Measurements from ENCODE around the gene SMAD3. TPM values are rescaled to one million over a fixed set of nuclear protein-coding genes. Genes with fewer than 3 reads are reported as not detected.

The SMAD3 gene
- total RNA-seq, 1 experiment from 2014 or later, result 89.2 TPM

DNA sequence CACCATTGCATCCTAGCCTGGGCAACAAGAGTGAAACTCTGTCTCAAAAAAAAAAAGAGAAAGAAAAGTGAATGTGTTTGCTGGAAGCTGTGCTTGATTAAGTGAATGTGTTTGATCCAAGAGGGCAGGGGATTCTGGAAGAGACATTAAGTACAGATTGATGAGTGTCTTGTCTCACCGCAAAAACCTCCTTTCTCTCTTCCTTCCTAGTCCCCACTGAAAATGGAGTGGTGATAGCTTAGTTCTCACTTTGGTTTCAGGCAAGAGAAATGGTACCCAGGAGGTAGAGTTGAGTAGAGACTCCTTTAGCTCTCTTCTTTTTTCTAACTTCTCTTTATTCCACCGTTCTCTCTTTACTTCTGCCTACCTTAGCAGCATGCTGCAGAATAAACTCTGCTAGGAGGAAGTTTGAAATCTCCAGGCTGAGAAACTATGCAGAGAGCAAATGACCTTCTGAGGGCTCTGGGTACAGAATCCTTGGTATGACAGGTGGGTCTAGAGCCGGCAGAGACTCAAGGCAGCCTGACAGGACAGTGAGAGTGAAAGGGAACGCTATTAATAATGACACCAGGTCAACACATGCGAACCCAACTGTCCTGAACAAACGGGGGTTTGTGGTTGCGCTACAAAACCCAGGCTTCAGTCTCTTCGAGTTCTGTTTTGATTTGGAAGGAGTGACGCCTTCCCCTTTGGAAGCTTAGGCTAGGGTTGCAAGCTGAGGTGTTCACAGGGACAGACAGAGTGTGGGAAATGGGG, 74.9 kb downstream of the SMAD3 start:
- peaks cover 36 to 94% of the 10 kb centered on the region in 2 experiments for H3K4me1 ChIP-seq (ENCODE audit: control insufficient read depth in 1 of 2, insufficient read depth in 2 of 2, low read length in 2 of 2)
- DNase-seq (ENCODE audit: low read depth, low spot score), result no peak
- no peak overlapping the region for H2AFZ ChIP-seq (ENCODE audit: low read depth, low read length, poor library complexity, severe bottlenecking)
- POLR2A ChIA-PET, result interaction anchor here (1.0 to 2.8 kb wide), 2 partner anchors 15 to 16 kb away, joined by 4 to 11 read pairs; no protein-coding TSS in a partner anchor
- intact Hi-C loops (cut with micrococcal nuclease), result no loop called here
- H3K4me2 ChIP-seq (ENCODE audit: low read length), result no peak overlapping the region
- H3K27ac ChIP-seq (ENCODE audit: low read depth, low read length), result no peak overlapping the region
- H3K79me2 ChIP-seq (ENCODE audit: insufficient read depth, low read length), result peaks cover 99% of the 10 kb centered on the region
- CTCF ChIA-PET, result interaction anchor here (1.1 kb wide), 1 partner anchor 9 kb away, joined by 3 read pairs; no protein-coding TSS in a partner anchor
- H3K36me3 ChIP-seq (ENCODE audit: control insufficient read depth in 1 of 2, insufficient read depth in 2 of 2, low read length in 2 of 2), result no peaks in the 10 kb centered on the region
- no peak for TF ChIP-seq FOSL1 (IDR thresholded peaks at IDR 0.05; ENCODE audit: low read depth)
- TF ChIP-seq CBX3 (IDR thresholded peaks at IDR 0.05; ENCODE audit: low read depth), result no peak
- no peak for TF ChIP-seq POLR2AphosphoS5 (IDR thresholded peaks at IDR 0.05; ENCODE audit: low read depth, low read length)
- no peak for TF ChIP-seq TCF7L2 (IDR thresholded peaks at IDR 0.05; ENCODE audit: borderline replicate concordance, extremely low read depth, insufficient read depth, insufficient read length)
- TF ChIP-seq RAD21 (IDR thresholded peaks at IDR 0.05; ENCODE audit: low read depth), result no peak
- TF ChIP-seq ZFX (IDR thresholded peaks at IDR 0.05), result no peak
- no peak for TF ChIP-seq EGR1 (IDR thresholded peaks at IDR 0.05; ENCODE audit: low read depth)
- TF ChIP-seq, protein P1, sequence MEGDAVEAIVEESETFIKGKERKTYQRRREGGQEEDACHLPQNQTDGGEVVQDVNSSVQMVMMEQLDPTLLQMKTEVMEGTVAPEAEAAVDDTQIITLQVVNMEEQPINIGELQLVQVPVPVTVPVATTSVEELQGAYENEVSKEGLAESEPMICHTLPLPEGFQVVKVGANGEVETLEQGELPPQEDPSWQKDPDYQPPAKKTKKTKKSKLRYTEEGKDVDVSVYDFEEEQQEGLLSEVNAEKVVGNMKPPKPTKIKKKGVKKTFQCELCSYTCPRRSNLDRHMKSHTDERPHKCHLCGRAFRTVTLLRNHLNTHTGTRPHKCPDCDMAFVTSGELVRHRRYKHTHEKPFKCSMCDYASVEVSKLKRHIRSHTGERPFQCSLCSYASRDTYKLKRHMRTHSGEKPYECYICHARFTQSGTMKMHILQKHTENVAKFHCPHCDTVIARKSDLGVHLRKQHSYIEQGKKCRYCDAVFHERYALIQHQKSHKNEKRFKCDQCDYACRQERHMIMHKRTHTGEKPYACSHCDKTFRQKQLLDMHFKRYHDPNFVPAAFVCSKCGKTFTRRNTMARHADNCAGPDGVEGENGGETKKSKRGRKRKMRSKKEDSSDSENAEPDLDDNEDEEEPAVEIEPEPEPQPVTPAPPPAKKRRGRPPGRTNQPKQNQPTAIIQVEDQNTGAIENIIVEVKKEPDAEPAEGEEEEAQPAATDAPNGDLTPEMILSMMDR (IDR thresholded peaks at IDR 0.05 in 2 of 3, conservative IDR thresholded peaks at IDR 0.05 in 1 of 3; ENCODE audit: borderline replicate concordance in 1 of 3, insufficient read depth in 1 of 3, low read depth in 2 of 3, low read length in 2 of 3), result no peak
- TF ChIP-seq ZNF274 (IDR thresholded peaks at IDR 0.05; ENCODE audit: low read depth, low read length), result no peak
- TF ChIP-seq CEBPB (IDR thresholded peaks at IDR 0.05; ENCODE audit: low read depth), result no peak
- no peak for TF ChIP-seq YY1 (IDR thresholded peaks at IDR 0.05; ENCODE audit: extremely low read depth, insufficient replicate concordance, low read depth, low read length)
- no peak for TF ChIP-seq SRF (IDR thresholded peaks at IDR 0.05; ENCODE audit: low read depth)
- TF ChIP-seq EZH2 (IDR thresholded peaks at IDR 0.05), result no peak
- H3K9me2 ChIP-seq (ENCODE audit: insufficient read depth), result no peaks in the 10 kb centered on the region
- H3K4me3 ChIP-seq (replicated peaks in 1 of 2; ENCODE audit: low read depth in 1 of 2, low read length in 2 of 2), result no peak overlapping the region
- H3K9ac ChIP-seq (ENCODE audit: low read length), result no peak overlapping the region
- no peaks in the 10 kb centered on the region for H4K20me1 ChIP-seq (ENCODE audit: insufficient read depth)
- H3K9me3 ChIP-seq (ENCODE audit: control insufficient read depth in 1 of 2, insufficient read depth in 1 of 2, low read depth in 1 of 2, low read length in 2 of 2), result no peaks in the 10 kb centered on the region
- no peak for ATAC-seq
- no TSS peak for BruUV-seq (replicated peaks)
- RAD21 ChIA-PET (ENCODE audit: low non-redundant PET in 1 of 2, low total read pairs in 2 of 2, uncharacterized antibody in 2 of 2, unreplicated experiment in 2 of 2), result no interaction called here
- H3K27me3 ChIP-seq (ENCODE audit: insufficient read depth, low read length), result no peaks in the 10 kb centered on the region
